ENCODE data around the gene IFNA5.

IFNA5 gene

GRCh38 chr9:21294904-21295538 lies 10.1 kb downstream of the IFNA5 start:
- no peak for DNase-seq (ENCODE audit: low read depth)
- H3K4me3 ChIP-seq (ENCODE audit: low read depth, low read length): no peak overlapping the region
- no peak for TF ChIP-seq CTCF (IDR thresholded peaks at IDR 0.05; ENCODE audit: control insufficient read depth, extremely low read depth, insufficient read depth)

- no peak overlapping the region for H3K4me3 ChIP-seq (ENCODE audit: low read depth, low read length)
- no peak for TF ChIP-seq CTCF (IDR thresholded peaks at IDR 0.05; ENCODE audit: control insufficient read depth, extremely low read depth, insufficient read depth)
- DNase-seq (ENCODE audit: low read depth): no peak
Observed at GRCh38 chr9:21294364-21294774, 10.7 kb downstream of the IFNA5 start.

GRCh38 chr9:21289848-21290247 lies 15.3 kb downstream of the IFNA5 start:
- no peak for TF ChIP-seq CTCF (IDR thresholded peaks at IDR 0.05; ENCODE audit: control insufficient read depth, extremely low read depth, insufficient read depth)
- no peak for DNase-seq (ENCODE audit: low read depth)
- no peak overlapping the region for H3K4me3 ChIP-seq (ENCODE audit: low read depth, low read length)

- H3K4me3 ChIP-seq (ENCODE audit: low read depth, low read length): no peak overlapping the region
- no peak for DNase-seq (ENCODE audit: low read depth)
- TF ChIP-seq CTCF (IDR thresholded peaks at IDR 0.05; ENCODE audit: control insufficient read depth, extremely low read depth, insufficient read depth): no peak
Observed at GRCh38 chr9:21287280-21287679, 17.8 kb downstream of the IFNA5 start.

GRCh38 chr9:21286659-21287058 lies 18.5 kb downstream of the IFNA5 start:
- H3K4me3 ChIP-seq (ENCODE audit: low read depth, low read length): no peak overlapping the region
- TF ChIP-seq CTCF (IDR thresholded peaks at IDR 0.05; ENCODE audit: control insufficient read depth, extremely low read depth, insufficient read depth): no peak
- DNase-seq (ENCODE audit: low read depth): no peak

- TF ChIP-seq CTCF (IDR thresholded peaks at IDR 0.05; ENCODE audit: control insufficient read depth, extremely low read depth, insufficient read depth): no peak
- no peak for DNase-seq (ENCODE audit: low read depth)
Observed at GRCh38 chr9:21286099-21286498, 19.0 kb downstream of the IFNA5 start.

GRCh38 chr9:21281275-21281674 lies 23.8 kb downstream of the IFNA5 start:
- no peak for TF ChIP-seq CTCF (IDR thresholded peaks at IDR 0.05; ENCODE audit: control insufficient read depth, extremely low read depth, insufficient read depth)
- no peak for DNase-seq (ENCODE audit: low read depth)
- H3K4me3 ChIP-seq (ENCODE audit: low read depth, low read length): no peak overlapping the region

More at GRCh38 chr9:21286099-21286498, 19.0 kb downstream of the IFNA5 start:
- H3K4me3 ChIP-seq (ENCODE audit: low read depth, low read length): no peak overlapping the region
